ENCODE measurements around the gene NUCB2.
"Not testable (repeated sequence)": the region's sequence is repeated elsewhere in the genome, so short reads cannot be mapped to it uniquely, and the experiment has no call there.

Gene NUCB2

DNA sequence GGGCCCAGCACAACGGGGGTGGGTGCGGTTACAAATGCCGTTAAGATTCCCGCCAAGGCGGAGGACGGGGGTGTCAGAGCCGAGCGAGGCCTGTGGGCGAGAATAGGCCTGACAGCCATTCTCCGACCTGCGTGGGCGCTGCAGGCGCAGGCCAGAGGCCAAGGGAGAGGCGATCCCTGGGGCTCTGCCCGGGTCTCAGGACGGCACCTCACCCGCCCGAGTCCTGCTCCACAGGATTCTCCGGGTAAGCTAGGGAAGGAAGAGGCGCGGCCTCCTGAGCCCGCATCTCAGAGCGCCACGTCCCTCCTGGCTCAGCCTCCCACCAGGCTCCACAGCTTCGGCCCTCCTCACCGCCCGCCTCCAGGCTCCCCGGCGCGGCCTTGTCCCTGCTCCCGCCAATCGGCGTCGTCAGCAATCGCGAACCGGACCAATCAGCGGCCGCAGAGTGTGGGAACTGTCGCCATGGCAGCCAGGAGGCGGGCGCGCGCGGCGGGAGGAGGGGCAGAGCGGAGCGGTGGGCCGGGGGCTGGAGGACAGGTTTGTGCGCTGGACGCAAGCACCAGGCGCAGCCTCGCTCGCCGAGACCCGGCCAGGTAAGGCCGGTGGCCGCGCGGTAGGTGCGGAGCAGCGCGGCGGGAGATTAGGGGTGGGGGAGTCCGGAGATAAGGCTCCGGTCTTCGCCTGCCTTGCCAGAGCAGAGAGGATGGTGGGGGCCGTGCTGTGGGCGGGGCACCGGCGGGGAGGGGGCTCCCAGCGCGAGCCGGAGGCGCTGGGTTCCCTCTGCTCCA, at the start of gene NUCB2:
Gene NUCB2 (plus strand): TSS at position 504 of the 788 bp plus-strand sequence. CDS start 18,585 bp downstream, outside the sequence.
- DNase-seq (ENCODE audit: low read depth in 2 of 2, low spot score in 1 of 2) = peak; percentile 90

DNA sequence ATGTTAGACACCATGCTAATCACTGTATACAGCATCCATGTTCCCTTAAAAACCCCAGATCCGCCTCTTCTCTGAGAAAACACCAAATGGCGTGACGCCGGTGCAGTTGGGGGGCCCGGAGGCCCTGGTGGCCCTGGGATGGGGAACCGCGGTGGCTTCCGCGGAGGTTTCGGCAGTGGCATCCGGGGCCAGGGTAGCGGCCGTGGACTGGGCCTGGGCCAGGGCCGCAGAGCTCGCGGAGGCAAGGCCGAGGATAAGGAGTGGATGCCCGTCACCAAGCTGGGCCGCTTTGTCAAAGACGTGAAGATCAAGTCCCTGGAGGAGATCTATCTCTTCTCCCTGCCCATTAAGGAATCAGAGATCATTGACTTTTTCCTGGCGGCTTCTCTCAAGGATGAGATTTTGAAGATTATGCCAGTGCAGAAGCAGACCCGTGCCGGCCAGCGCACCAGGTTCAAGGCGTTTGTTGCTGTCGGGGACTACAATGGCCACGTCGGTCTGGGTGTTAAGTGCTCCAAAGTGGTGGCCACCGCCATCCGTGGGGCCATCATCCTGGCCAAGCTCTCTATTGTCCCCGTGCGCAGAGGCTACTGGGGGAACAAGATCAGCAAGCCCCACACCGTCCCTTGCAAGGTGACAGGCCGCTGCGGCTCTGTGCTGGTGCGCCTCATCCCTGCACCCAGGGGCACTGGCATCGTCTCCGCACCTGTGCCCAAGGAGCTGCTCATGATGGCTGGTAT, 48.2 kb upstream of the NUCB2 start:
- DNase-seq (ENCODE audit: low read depth in 2 of 2, low spot score in 1 of 2) = not testable (repeated sequence)

DNA sequence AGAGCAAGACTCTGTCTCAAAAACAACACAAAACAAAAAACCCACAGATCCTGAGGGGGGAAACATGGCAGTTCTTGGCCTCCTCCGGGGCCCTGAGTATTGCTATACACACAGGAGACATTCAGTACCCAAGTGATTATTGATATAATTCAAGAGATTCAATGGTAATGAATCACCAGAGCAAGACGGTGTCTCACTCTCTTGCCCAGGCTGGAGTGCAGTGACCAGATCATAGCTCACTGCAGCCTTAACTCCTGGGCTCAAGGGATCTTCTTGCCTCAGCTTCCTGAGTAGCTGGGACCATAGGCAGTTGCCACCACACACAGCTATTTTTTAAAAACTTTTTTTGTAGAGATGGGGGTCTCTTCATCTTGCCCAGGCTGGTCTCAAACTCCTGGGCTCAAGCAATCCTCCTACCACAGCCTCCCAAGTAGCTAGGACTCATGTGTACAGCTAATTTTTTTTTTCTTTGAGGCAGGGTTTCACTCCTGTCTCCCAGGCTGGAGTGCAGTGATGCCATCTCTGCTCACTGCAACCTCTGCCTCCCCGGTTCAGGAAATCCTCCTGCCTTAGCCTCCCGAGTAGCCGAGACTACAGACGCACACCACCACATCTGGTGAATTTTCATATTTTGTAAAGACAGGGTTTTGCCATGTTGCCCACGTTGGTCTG, 46.9 kb upstream of the NUCB2 start:
- DNase-seq (ENCODE audit: low read depth in 2 of 2, low spot score in 1 of 2) = no peak

DNA sequence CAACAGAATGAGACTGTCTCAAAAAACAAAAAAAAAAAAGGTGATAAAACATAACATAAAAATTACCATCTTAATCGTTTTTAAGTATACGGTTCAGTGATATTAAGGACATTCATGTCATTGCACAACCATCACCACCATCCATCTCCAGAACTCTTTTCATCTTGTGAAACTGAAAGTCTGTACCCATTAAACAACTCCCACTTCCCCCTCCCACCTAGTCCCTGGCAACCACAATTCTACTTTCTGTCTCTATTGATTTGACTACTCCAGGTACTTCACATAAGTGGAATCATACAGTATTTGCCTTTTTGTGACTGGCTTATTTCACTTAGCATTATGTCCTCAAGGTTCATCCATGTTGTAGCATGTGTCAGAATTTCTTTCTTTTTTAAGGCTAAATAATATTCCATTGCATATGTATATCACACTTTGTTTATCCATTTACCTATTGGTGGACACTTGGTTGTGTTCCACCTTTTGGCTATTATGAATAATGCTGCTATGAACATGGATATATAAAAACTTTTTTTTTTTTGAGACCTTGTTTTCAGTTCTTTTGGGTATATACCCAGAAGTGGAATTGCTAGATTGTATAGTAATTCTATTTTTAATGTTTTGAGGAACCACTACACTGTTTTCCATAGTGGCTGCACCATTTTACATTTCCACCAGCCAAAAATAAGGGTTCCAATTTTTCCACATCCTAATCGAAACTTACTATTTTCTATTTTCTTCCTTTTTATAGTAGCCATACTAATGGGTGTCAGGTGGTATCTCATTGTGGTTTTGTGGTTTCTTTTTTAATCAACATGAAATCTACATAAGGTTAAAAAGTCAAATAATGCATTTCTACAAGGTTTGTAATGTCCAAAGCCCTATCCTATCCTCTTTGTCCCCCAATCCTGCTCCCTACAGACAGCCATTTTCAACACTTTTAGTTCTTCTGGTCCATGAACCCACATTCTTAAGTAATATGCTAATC, 45.4 kb upstream of the NUCB2 start:
- DNase-seq (ENCODE audit: low read depth in 2 of 2, low spot score in 1 of 2) = peak in 1 of 2 donors; percentile 7

DNA sequence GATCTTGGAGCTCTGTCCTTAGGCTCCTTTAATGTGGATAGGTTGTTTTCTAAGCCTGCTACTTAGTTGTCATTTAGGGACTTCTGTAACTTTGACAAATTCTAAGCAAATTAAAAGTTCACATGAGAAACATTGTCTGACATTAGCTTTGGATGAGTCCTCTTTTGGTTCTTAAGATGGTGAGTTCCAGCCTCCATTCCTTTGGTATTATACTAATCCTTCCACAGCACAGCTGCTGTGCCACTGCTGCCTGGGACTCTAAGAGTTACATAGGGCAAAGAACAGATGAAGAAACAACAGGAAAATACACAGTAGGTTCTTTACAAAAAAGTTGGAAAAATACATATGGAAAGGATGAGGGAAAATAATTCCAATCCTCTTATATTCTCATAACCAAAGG, 43.4 kb upstream of the NUCB2 start:
- no peak for DNase-seq (ENCODE audit: low read depth in 2 of 2, low spot score in 1 of 2)

DNA sequence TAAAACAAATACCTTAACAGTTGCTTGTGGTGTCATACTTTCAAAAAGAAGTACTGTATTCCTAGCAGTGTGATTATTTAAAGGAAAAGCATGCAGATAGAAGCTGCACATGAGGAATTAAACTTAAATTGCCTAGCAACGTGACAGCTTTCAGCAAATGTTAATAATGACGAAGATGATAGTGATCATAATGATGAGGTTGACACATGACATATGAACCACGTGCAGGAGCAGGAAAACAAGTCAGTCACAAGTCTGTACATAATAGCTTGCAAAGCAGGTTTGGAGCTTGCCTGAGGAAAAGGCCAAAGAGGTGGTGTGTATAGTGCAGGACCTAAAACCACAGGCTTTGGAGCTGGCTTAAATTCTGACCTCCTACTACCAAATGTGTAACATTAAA, 38.2 kb upstream of the NUCB2 start:
- no peak for DNase-seq (ENCODE audit: low read depth in 2 of 2, low spot score in 1 of 2)

DNA sequence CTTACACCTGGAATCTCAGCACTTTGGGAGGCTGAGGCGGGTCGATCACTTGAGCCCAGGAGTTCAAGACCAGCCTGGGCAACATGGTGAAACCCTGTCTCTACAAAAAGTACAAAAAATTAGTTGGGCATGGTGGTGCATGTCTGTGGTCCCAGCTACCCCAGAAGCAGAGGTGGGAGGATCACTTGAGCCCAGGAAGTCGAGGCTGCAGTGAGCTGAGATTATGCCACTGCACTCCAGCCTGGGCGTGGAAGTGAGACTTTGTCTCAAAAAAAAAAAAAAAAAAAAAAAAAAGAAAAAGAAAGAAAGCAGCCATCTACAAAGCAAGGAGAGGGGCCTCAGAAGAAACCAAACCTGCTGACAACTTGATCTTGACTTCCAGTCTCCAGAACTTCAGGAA, 36.6 kb upstream of the NUCB2 start:
- DNase-seq (ENCODE audit: low read depth in 2 of 2, low spot score in 1 of 2) = not testable (repeated sequence)

DNA sequence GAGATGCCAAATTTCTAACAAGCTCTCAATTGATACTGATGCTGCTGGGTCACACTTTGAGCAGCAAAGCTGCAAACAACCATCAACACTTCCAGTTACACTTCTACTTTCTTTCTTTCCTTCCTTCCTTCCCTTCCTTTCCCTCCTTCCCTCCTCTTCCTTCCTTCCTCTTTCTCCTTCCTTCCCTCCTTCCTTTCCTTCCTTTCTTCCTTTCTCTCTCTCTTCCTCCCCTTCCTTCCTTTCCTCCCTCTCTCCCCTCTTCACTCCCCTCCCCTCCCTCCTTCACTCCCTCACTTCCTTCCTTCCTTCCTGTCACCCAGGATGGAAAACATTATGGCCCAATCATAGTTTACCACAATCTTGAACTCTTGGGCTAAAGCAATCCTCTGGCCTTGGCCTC, 35.8 kb upstream of the NUCB2 start:
- DNase-seq (ENCODE audit: low read depth in 2 of 2, low spot score in 1 of 2) = no peak

DNA sequence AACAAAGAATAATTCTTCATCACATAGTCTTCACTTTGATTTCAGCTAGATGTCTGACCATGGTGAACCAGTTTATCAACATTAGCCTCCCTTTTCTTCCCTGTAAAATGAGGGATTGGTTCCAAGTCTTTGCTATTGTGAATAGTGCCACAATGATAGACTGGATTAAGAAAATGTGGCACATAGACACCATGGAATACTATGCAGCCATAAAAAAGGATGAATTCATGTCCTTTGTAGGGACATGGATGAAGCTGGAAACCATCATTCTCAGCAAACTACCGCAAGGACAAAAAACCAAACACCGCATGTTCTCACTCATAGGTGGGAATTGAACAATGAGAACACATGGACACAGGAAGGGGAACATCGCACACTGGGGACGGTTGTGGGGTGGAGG, 33.6 kb upstream of the NUCB2 start:
- DNase-seq (ENCODE audit: low read depth in 2 of 2, low spot score in 1 of 2) = not testable (repeated sequence)

DNA sequence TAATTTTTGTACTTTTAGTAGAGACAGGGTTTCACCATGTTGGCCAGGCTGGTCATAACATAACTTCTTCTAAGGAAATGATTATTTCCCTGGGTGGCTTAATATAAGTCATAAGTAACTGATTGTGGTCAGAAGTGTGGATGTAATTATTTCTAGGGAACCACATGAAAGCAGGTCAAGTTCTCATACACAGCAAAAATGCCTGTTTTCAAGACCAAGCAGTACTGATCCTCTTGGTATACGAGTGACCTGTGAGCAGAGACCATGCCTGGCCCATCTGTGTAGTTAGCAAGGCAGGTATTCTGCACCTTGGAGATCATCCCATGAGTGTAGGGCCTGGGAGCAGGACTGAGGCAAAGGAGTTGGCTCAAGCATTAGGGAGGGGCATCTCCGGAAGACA, 32.5 kb upstream of the NUCB2 start:
- no peak for DNase-seq (ENCODE audit: low read depth in 2 of 2, low spot score in 1 of 2)

DNA sequence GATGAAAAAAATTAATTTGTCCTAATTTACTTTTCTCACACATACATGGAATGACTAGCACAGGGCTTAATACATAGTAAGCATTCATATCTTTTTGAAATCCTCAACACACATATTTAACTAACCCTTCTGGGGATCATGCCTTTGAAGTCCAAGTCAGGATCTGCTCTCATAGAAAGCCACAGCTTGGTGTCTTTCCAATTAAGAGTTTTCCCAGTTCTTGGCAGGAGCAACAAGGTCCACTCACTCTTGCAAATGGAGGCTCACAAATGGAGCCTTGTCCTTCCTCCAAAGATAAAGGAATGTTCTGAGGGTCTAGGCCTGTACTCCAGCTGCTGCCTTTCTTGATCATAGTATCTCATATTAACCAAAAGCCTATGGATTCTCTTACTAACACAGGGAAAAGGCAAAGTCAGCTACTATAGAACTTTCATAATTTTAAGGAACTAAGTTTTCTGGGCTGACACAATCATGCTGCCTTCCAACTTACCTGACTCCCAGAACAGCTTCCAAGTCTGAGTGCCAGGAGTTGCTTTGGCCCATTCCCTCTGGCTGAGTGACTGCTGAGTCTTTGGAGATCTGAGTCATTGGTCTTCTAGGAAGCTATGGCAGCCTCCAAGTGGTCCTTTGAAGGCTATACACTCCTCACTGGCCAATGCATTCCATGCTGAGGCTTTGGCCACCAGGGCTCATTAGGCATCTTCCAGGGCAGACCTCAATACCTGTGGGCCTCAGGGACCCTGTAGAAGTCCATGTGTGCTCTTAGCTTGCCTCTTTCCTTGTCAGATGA, 25.8 kb upstream of the NUCB2 start:
- DNase-seq (ENCODE audit: low read depth in 2 of 2, low spot score in 1 of 2) = no peak

DNA sequence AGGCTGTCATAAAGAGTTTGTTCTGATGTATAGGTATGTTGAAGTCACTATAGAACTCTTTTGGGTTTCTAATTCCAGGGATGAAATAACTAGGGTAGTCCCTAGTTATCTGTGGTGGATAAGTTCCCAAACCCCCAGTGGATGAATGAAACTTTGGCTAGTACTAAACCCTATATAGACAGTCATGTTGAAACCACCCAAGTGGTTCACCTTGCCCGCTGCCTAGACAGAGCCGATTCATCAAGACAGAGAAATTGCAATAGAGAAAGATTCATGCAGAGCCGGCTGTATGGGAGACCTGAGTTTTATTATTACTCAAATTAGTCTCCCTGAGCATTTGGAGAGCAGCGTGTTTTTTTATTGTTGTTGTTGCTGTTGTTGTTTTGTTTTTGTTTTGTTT, 23.8 kb upstream of the NUCB2 start:
- no peak for DNase-seq (ENCODE audit: low read depth in 2 of 2, low spot score in 1 of 2)

DNA sequence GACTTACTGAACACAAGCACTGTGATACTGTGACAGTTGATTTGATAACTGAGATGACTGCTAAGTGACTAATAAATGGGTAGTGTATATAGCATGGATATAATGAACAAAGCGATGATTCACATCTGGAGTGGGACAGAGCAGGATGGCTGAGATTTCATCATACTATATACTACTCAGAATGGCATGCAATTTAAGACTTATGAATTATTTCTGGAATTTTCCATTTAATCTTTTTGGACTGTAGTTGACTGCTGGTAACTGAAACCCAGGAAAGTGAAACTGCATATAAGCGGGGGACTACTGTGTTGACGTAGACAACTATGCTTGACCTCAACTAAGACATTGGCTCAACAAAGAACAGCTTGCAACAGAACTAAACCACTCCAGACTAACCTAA, 20.0 kb upstream of the NUCB2 start:
- no peak for DNase-seq (ENCODE audit: low read depth in 2 of 2, low spot score in 1 of 2)

DNA sequence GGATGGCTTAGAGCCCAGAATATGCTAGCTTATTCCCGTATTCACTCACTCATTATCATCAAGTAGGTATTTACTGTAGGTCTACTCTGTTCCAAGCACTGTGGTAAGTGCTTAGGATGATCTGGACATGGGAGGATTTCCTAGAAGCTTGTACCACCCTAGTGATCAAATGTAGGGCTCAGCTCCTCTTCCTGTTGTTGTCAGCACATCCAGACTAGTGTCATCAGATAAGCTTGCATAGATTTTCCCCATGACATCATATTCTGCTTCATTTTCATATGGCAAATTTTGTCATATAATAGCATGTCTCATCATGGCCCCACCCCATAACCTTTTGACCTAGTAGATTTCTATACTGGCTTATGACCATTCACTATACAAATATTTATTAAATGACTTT, 19.3 kb upstream of the NUCB2 start:
- DNase-seq (ENCODE audit: low read depth in 2 of 2, low spot score in 1 of 2) = no peak

DNA sequence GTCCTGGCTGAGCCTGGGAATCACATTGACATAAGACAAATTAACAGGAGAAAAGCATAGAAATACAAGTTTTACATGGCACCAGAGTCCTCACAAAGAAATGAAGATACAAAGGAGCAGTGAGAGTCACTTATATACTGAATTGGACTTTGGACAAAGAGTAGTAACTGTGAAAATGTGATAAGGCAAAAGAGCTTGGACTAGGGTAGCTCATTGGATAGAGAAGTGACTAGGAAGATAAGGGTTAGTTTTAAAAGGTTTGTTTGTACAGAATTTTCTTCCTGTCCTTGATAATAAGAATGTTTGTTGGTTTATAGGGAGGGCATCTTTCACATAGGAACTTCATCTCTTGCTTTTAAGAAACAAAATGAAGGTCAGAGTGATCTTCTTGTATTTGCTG, 17.9 kb upstream of the NUCB2 start:
- DNase-seq (ENCODE audit: low read depth in 2 of 2, low spot score in 1 of 2) = no peak

DNA sequence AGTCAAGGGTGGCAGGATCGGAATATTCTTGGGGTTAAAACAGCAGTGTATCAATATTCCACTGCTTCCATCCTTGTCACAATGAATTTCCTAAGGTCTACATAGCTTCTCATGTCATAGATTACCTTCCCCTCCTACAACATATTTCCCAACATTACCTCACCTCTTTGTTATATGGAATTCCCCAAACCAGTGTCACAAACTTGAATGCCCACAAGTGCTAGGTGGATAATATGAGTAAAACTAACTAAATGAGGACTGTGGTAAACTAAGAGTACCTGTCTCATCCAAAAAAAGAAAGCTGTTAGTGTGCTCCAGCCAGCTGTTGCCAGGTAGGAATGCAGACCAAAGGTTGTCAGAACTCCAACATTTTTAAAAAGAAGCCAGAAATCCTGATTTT, 17.0 kb upstream of the NUCB2 start:
- DNase-seq (ENCODE audit: low read depth in 2 of 2, low spot score in 1 of 2) = no peak

DNA sequence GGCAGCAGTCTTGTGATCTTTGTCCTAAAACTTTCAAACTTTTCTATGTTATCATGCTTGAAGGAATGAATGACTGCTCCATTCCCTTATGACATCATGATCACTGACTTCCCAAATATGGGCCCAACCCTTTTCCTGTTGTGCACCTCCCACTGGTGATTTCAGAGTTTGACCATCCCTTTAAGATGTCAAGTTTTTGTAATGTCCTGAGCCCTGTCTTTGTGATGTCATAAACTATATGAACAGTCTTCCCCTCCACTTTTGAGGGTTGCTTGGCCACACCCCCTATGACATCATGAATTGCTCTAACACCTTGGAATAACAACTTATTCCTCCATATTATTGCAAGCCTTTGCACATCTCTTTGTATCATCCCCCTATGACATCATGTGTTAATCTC, 16.5 kb upstream of the NUCB2 start:
- no peak for DNase-seq (ENCODE audit: low read depth in 2 of 2, low spot score in 1 of 2)

DNA sequence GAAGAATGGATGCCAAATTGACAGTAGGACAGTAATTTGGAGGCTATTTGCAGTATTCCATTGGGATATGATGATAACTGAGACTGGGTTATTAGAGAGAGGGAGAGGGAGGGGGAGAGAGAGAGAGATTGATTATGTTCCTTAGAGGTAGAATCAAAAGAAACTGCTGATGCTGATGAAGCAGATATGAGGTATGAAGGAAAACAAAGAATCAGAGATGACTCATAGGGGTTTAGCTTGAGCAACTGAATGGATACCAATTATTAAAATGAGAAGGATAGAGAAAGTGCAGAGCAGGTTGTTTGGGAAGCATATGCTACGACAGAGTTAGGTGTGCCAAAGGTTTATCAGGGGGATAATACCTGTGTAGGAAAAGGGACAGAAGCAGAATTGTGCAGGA, 12.8 kb upstream of the NUCB2 start:
- no peak for DNase-seq (ENCODE audit: low read depth in 2 of 2, low spot score in 1 of 2)

DNA sequence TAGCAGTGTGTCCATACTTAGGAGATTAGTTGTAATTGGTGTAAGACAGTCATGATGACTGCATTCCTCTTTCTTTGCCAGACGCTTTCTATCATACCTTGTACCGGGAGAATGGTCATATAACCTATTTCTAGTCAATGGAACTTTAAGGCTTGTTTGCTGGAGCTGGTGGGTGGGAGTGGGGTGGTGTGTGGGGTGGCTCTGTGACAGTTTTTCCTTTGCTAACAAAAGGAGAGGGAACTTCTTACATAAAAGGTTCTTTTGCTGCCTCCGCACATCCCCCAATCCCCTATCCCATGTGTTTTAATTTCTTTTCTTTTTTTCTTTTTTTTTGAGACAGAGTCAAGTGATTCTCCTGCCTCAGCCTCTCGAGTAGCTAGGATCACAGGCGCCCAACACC, 9.8 kb upstream of the NUCB2 start:
- no peak for DNase-seq (ENCODE audit: low read depth in 2 of 2, low spot score in 1 of 2)

DNA sequence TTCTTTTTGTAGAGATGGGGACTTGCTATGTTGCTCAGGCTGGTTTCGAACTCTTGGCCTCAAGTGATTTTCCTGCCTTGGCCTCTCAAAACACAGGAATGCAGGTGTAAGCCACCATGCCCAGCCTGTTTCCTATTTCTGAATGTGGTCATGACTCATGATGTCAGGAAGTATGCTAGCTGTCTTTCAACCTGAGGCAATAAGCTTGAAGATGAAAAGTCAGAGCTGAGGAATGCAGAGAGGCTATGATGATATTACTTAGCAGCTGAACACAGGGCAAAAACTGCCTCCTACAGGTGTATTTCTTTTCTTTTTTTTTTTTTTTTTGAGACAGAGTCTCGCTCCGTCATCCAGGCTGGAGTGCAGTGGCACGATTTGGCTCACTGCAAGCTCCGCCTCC, 9.0 kb upstream of the NUCB2 start:
- no peak for DNase-seq (ENCODE audit: low read depth in 2 of 2, low spot score in 1 of 2)
